Measurements from ENCODE around the gene TRPM6.
"Not testable (repeated sequence)": the region's sequence is repeated elsewhere in the genome, so short reads cannot be mapped to it uniquely, and the experiment has no call there.

TRPM6 gene

GRCh38 chr9:74887041-74887980, at the start of gene TRPM6:
TSS of gene TRPM6 (minus strand) at chr9:74887921. CDS start at chr9:74887856, 65 bp downstream.
- peak; percentile 80 for DNase-seq

DNA sequence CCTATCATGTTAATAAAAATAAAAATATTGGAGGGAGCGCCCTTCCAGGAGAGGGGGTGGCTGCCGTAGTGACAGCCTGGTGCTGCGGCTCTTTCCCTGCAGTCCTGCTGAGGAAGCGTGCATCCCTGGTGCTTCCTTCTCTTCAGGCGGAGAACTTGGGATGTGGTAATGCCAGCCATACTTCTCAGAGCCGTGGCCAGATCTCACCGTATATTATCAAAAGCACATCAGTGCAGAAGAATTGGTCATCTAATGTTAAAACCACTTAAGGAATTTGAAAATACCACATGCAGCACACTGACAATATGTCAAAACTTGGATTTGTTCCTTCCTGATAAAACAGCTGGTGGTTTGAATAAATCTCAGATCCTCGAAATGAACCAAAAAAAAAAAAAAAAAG, 47.3 kb upstream of the TRPM6 start:
- DNase-seq: no peak

- DNase-seq: no peak
Measured at GRCh38 chr9:74921737-74922136, 34.0 kb upstream of the TRPM6 start.

DNA sequence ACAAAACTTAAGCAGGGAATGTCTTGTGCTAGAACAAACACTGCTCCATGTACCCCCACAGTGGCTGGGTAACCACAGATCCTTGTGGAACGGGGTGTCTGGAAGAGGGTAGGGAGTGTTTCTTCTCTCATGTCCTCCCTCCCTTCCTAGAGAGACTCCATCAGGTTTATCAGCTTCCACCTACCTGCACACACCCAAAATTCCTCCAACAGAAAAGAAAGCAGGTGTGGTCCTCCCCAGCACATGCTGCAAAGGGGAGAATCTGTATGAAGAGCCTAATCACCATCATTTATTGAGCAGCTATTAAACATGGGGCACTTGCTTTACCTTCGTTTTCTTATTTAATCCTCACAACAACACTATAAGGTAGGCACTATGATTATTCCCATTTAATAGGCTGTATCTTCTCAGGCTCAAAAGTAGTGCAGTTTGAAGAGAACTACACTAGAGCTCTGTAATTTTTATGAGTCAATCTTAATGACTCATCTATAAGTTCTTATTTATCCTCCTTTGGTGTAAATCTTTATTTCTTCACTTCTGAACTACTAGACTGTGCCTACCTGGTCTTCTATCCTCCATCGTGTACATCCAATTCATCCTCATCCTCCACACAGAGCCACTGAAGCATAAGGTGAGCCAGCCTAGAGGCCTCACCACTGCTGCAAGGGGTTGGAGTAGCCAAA, 33.4 kb upstream of the TRPM6 start:
- no peak for DNase-seq

GRCh38 chr9:74910036-74910435, 22.3 kb upstream of the TRPM6 start:
- no peak for DNase-seq

DNA sequence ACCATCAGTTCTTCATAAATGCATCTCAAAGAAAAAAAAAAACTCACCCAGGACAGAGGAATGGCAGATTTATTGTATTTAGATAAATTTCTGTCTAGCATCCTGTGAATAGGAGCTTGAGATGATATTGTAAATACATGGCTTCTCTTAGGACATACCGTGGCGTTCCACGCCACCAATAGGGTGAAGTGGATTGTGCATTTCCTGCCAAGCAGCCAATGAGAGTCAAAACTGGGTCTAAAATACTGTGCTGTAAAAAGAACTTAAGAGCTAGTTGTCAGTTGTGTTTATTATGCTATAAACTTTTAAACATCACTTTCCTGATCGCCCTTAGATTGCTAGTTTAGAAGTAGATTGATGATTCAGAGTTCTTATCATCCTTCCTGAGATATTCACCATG, 20.9 kb upstream of the TRPM6 start:
- no peak for DNase-seq

DNA sequence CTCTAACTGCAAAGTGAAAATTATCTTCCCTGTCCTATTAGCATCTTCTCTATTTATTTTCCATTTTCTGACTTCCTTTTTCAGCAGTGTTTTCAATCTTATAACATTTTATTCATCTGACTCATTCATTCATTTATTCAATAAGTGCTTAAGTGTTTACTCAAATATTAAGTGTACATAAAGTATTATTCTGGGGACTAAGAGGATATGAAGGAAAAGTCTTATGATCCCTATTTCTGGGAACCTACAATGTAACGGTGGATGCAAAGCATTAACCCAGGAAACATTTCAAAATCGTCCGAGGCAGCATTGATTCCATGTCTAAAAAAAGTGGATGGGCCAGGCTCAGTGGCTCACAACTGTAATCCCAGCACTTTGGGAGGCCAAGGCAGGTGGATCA, 19.4 kb upstream of the TRPM6 start:
- DNase-seq: no peak

DNA sequence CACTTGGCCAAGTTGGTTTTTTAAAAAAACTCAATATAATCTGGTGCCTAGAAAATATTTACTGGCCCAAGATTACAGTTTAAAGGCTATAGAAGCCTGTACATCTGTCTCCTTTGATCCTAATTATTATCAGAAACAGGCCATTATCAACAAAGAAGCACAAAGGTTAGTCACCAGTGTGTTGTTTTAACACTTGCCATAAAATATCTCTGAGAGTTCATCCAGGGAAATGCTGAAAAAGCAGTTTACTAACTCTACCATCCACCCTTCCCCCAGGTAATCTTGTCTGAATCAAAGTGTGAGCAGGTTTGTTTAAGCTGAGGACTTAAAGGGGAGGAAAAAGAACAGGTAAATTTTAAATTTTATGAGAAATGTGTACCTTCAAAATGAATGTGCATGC, 13.3 kb upstream of the TRPM6 start:
- no peak for DNase-seq

DNA sequence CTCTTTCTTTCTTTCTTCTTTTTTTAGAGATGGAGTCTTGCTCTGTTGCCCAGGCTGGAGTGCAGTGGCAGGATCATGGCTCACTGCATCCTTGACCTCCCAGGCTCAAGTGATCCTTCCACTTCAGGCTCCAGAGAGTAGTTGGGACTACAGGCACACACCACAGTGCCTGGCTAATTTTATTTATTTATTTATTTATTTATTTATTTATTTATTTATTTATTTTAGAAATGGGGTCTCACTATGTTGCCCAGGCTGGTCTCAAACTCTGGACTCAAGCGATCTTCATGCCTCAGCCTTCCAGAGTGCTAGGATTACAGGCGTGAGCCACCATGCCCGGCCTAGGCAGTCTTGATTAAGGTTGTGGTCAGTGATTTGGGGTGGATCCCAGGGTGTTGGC, 728 bp upstream of the TRPM6 start:
- DNase-seq: not testable (repeated sequence)

DNA sequence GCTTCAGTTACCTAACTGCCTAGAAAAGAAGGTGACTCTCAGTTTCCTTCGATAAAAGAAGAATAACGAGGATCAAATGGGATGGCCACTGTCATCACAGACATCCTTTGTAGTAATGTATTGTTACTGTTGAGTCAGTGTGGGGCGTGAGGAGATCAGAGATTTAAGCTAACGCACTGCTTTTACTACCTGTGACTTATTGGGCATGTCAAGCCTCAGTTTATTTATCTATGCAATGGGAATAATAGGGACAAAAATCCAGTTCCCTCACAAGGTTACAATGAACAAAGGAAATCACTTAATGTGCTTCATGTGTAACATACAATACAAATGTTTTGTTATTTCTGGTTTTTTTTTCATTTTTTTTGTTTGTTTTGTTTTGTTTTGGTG, 255 bp upstream of the TRPM6 start:
- no peak for DNase-seq

DNA sequence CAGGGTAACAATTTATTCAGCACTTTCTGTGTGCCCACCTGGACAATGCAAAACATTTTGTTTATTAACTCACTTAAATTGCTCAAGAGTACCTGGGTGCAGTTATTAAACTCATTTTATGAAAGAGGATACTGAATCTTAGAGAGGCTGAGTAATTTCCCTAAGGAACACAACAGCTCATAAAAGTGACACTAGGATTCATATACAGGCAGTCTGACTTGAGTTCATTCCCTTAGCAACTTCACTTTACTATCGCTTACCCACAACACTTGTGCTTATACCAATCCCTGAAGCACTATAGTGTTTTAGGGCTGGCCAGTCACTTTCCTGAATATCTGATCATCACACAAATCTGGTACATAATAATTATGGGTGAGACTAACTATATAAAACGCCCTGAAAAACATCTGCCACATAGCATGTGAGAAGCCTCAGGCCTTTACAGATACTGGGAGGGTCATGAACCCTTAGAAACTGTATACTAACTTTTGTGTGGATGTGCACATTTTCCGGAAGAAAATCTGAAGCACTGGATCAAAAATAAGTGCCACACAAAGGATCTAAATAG, 11.3 kb downstream of the TRPM6 start:
- DNase-seq: no peak

DNA sequence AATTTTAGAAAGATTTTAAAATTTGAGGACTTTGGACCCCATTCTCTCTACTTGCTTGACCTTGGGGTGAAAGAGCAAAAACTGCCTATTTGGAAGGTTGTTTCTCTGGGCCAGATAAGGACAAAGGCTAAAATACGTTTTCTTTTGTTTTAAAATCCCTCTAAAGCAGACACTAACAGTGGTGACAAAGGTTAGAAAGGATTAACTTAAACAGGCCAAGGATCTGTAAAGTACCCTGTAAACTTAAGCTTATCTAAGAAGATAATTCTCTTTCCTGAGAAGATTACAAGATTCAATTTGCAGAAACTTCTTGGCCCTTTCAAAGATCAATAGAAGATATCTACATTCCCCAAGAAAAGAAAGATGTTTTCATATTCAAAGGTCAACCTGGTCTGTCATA, 12.1 kb downstream of the TRPM6 start:
- DNase-seq: no peak

GRCh38 chr9:74874220-74874619, 13.5 kb downstream of the TRPM6 start:
- no peak for DNase-seq

DNA sequence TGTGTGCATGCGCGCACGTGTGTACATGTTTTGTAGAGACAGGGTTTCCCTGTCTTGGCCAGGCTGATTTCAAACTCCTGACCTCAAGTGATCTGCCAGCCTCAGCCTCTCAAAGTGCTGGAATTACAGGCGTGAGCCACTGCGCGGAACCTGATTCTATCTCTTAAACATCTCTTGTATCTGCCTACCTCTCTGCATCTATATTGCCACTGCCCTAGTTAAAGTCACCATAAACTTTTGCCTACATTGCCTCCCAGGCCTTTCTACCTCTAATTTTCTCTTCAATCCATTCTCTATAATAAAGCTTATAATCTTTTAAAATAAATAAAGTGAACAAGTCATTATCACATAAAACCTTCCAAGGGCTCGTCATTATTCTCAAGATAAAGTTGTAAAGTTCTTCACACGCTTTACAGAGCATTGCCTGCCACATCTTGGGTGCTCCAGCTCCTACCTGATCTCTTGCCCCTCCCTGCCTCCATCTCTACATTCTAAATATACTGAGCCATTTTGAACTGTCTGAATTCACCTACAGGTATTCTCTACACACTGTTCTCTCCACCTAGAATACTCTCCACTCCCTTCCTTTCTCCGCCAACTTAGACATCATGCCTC, 15.0 kb downstream of the TRPM6 start:
- no peak for DNase-seq

DNA sequence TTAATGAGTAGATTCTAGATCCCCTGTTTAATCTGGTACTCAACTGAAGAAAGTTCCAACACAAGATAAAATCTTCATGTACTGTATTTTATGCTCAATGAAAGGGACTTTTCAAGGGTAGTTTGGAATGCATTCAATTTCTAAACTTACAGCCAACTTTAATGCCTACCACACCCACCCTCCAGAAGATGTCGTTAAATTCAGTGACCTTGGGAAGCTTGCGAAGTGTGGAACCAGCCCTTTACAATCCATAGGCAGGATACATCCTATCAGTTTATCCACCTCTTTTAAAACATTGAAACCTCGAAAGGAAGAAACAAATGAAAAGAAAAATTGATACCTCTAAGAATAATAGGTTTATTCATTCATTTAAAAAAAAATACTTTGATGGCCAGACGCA, 20.2 kb downstream of the TRPM6 start:
- DNase-seq: no peak

DNA sequence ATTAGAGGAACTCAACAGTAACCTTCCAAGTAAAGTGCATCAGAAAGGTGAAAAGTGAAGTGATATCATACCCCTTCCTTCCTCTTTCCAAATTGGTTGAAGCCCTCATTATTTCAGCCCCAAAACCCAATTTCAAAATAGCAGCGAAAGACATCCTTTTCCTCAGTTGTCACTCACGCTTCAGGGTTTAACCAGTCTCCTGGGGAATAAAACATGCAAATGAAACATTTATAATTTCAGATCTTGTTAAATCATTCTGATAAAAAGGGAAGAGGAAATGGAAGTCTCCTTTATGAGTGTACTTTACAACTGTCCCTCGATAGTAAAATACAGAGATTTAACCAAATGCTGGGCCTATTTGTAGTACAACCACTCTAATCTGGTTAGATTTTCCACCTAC, 22.5 kb downstream of the TRPM6 start:
- no peak for DNase-seq

DNA sequence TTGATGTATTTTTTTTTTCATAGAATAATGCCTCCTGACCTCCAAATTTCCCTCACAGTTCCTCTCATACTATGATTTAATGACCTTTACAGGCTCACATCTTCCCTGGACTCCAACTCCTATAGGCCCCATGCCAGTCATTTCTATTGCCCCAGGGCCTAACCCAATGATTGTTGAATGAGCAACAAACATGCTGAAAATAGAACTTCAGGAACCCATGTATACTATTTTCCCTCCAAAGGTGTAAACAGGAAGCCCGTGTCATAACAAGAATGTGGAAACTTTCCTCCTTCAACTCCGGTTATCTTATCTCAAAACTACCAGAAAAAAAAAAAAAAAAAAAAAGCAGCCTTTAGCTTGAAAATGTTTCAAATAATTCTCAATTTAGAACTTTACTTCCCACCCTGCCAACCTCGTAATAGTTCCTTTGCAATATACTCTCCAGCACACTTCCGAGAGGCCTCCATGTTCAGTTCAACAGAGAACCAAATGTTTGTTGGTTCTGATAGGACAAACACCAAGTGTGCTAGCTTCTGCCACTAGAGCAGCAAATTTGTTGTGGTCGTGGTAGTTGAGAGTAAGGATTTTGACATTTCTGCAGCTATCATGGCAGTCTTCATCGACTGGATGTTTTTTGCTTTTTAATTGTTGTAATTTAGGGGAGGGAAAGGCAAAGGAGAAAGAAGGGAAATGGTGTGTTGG, 25.8 kb downstream of the TRPM6 start:
- no peak for DNase-seq

- no peak for DNase-seq
Measured at GRCh38 chr9:74861071-74861470, 26.6 kb downstream of the TRPM6 start.

GRCh38 chr9:74860247-74860646, 27.5 kb downstream of the TRPM6 start:
- not testable (repeated sequence) for DNase-seq

DNA sequence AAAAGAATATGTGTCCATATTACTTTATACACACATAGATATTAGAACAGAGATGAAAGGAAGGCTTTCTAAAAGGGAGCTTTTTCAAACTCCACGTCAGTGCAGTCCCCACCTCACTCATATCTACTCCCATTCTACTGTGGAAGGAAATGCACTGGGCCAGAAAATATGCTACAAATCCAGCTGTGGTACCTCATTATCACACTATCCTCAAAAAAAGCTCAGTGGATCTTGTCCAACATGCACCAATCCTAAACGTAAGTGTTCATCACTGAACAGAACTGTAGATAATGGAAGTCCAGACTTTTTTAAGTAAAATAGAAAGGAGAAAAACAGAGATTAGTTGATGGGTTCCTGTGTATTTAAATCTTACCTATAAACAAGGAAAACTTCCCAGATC, 27.9 kb downstream of the TRPM6 start:
- no peak for DNase-seq

- DNase-seq: no peak
Measured at GRCh38 chr9:74858751-74859414, 28.8 kb downstream of the TRPM6 start.

DNA sequence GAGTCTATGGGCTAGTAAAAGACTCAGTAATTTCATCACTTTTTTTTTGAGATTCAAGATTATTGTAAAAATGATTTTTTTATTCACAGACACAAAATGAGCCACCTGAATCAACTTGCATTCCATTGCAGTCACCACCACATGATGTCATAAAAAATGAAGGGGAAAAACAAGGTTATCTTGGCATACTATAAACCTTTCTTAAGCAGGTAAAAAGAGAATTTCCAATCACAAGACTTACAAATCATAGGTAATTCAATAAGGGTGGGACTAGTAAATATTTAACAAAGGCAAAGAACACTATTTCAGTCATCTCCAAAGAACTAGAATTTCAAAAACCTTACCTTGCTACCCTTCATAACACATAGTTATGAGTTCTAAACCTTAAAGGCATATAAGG, 30.7 kb downstream of the TRPM6 start:
- no peak for DNase-seq
